Spinal cord (tissue), 10 donors: ENCODE results near the gene AGPAT1. TPM values are rescaled to one million over a fixed set of nuclear protein-coding genes. Genes with fewer than 3 reads are reported as not detected.
A peak's percentile ranks its signal among the peaks of the same experiment; 100 is the strongest.

ENCODE experiments used
- DNase-seq, 6 donors: peaks; one replicate each; pipeline versions ENCODE4 v3.0.0 to v3.0.0-alpha.2; 2013 to 2015; ENCODE audit warnings: low spot score in 6 of 6, low read depth in 4 of 6
- H3K27ac ChIP-seq: one replicate; pipeline ENCODE4 v1.5.1; 2013; ENCODE audit warnings: low read depth, low read length, control low read depth
- H3K27me3 ChIP-seq: one replicate; pipeline ENCODE4 v1.6.1; 2013; ENCODE audit warnings: low read length; ENCODE audit not compliant: control insufficient read depth, insufficient read depth
- H3K36me3 ChIP-seq: one replicate; pipeline ENCODE4 v1.6.1; 2013; ENCODE audit warnings: low read length; ENCODE audit not compliant: control insufficient read depth, insufficient read depth
- H3K4me1 ChIP-seq: one replicate; pipeline ENCODE4 v1.6.1; 2013; ENCODE audit warnings: low read length; ENCODE audit not compliant: control insufficient read depth, insufficient read depth
- H3K4me3 ChIP-seq: one replicate; pipeline ENCODE4 v1.5.1; 2013; ENCODE audit warnings: low read depth, low read length, control low read depth
- H3K9me3 ChIP-seq: one replicate; pipeline ENCODE4 v1.6.1; 2013; ENCODE audit warnings: low read length; ENCODE audit not compliant: control insufficient read depth, insufficient read depth
- whole genome bisulfite sequencing: methylation state at CpG from one replicate; pipeline ENCODE4 v1.1.5; 2013; ENCODE audit warnings: missing lambda C conversion rate; ENCODE audit not compliant: insufficient coverage; 5-methylcytosine and 5-hydroxymethylcytosine counted together
- polyA plus RNA-seq, 2 donors: library from polyadenylated mRNA; unstranded; fragments of 120-200 nt; gene quantifications; one replicate each; pipeline ENCODE4 v1.2.1, GENCODE V29; 2013; ENCODE audit not compliant: insufficient read length in 2 of 2
- total RNA-seq, 2 donors: library from RNA; depleted of rRNA in 1 of 2; stranded (reverse); fragments of 120-200 nt in 1 of 2; fragments of >200 nt in 1 of 2; gene quantifications; one replicate each; pipeline versions ENCODE4 v1.2.3 to v1.2.4, GENCODE V29; 2013 to 2014
- donor health status: healthy.

The AGPAT1 gene
- total and polyA plus RNA-seq, 4 donors: 24.0 to 158 (median 117) TPM

DNA sequence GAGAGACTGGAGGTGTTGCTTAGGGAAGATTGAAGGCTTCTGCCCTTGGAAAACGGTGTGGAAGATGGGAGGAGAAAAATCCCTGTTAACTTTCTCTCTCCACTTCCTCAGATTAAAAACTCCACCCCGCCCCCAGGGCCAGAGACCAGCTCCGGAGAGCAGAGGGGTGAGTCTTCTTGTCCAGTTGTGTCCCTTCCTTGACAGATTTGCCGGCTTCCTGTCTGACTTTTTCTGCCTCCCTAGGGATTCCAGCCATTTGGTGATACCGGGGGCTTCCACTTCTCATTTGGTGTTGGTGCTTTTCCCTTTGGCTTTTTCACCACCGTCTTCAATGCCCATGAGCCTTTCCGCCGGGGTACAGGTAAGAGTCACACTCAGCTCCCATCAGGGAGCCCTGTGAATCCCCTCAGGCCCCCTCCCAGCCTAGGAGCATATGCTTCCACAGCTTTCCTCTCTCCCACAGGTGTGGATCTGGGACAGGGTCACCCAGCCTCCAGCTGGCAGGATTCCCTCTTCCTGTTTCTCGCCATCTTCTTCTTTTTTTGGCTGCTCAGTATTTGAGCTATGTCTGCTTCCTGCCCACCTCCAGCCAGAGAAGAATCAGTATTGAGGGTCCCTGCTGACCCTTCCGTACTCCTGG lies 4.0 kb upstream of the AGPAT1 start:
- 94% methylated on average over 7 of the region's 10 CpGs for WGBS
- Histone ChIP-seq H3K36me3 (peaks cover 41% of the 10 kb centered on the region), H3K9me3 (no peaks in the 10 kb centered on the region), H3K27ac (no peak overlapping the region), H3K27me3 (no peaks in the 10 kb centered on the region), H3K4me3 (no peak overlapping the region), H3K4me1 (peaks cover 27% of the 10 kb centered on the region)
- no peak for DNase-seq

DNA sequence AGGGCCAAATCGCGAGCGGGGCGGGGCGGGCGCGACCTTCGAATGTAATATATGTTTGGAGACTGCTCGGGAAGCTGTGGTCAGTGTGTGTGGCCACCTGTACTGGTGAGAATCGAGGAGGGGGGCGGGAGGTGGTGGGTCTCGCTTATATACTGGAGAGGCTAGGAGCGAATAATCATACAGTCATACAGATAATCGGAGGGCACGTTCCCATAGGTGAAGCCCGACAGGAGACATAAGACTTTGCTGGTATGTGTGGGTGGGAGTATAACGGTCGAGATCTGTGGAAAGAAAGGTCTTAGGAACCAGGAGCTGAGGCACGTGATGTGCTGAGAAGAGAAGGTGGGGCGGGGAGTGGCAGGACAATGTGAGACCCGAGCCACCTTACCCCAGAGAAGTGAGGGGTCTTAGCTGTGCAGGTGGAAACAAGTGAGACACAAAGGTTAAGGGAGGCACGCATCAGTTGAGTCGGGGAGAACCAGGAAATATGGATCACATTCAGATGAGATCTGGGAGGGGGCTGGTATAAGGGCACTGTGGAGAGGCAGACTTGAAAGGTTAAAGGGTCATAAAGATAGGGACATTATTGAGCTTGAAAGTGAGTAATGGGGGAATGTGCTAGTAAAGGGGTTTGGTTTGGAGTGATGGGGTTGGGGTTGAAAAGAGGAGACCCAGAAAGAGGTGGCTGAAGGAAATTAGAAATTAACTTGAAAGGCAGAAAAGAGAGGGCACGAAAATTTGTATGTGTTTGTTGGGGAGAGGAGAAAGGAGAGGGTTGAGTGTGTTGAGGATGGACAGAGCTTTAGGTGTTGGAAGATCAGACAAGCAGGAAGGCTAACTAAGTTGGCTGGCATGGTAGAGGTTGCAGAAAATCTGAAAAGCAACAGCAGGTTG lies 2.9 kb upstream of the AGPAT1 start:
- Histone ChIP-seq H3K36me3 (peaks cover 35% of the 10 kb centered on the region), H3K4me3 (peak overlapping the region; percentile 98), H3K27ac (peak overlapping the region; percentile 100), H3K4me1 (peaks cover 27% of the 10 kb centered on the region), H3K9me3 (no peaks in the 10 kb centered on the region), H3K27me3 (no peaks in the 10 kb centered on the region)
- WGBS: 5% methylated on average over 15 of the region's 24 CpGs
- DNase-seq: no peak

DNA sequence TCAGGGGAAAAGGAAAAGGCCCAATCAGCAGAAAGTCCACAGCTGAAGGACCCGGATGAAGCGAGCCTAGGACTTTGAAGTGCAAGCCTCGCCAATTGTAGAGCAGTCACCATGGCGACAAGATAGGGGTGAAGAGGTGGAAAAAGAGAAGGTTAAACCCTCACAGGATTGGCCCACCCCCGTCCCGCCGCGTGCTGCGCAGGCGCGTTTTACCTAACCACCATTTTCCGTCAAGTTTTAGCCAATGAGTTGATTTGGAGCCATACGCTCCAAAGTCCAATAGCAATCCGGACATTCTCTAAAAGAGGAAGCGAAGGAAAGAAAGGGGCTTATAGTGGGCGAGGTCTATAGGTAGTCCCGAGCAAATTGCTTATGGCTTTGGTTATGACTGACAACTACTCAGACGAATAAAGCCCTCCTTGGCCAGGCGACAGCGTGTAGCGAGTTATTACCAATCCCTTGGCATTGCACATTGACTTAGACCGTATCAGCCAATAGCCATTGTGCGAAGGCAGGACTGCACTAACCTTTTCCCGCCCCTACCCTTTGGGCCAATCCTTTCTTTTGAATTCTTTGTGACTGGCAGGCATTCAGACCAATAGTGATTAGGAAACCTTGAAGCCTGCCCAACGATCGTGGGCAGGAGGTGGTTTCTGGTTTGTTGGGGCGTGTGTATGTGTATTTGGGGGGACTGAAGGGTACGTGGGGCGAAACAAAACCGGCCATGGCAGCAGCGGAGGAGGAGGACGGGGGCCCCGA lies 2.1 kb upstream of the AGPAT1 start, which contains the start of gene RNF5:
TSS of gene RNF5 (plus strand) at position 618 of the 759 bp plus-strand sequence. CDS start at position 725, 107 bp downstream.
- Histone ChIP-seq H3K9me3 (no peaks in the 10 kb centered on the region), H3K36me3 (peaks cover 27% of the 10 kb centered on the region), H3K27me3 (no peaks in the 10 kb centered on the region), H3K4me3 (peak within 1 kb of the TSS; percentile 98), H3K4me1 (peaks cover 27% of the 10 kb centered on the region), H3K27ac (peak within 1 kb of the TSS; percentile 100)
- peak; percentile 99 to 100 (median 100) for DNase-seq
- WGBS: 1% methylated on average over 20 of the region's 33 CpGs

DNA sequence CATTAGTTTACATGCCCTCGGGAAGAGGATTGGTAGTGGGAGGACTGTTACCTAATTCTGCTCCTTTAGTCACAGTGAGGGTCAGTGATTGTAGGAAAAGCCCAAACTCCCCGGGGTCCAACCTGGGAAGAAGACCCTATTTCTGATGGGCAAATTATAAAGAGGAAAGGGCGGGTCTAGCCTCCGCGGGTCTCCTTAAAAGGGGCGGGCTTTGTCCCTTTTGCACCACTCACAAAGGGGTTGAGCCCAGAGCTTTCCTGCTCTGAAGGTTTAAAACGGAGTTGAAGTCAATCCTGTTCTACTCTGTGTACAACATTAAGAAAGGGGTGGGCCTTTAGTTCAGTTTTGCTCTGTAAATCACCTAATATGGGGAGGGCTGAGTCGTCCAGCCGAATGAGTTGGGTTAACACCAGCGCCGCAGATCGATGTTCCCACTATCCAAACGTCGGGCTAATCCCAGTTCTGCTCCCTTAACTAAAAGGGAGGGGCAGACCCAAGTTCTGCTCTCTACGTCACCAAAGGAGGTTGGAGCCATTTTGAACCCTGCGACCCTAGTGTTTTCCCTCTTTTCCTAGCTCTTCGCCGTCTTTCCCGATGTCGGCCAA lies 1.4 kb upstream of the AGPAT1 start:
- peaks cover 27% of the 10 kb centered on the region for H3K4me1 ChIP-seq
- no peaks in the 10 kb centered on the region for H3K9me3 ChIP-seq
- H3K36me3 ChIP-seq: peaks cover 20% of the 10 kb centered on the region
- peak overlapping the region; percentile 98 for H3K4me3 ChIP-seq
- DNase-seq: no peak
- WGBS: 1% methylated on average over 20 of the region's 20 CpGs
- no peaks in the 10 kb centered on the region for H3K27me3 ChIP-seq
- H3K27ac ChIP-seq: peak overlapping the region; percentile 100

GRCh38 chr6:32176476-32177182 lies 745 bp upstream of the AGPAT1 start:
- Histone ChIP-seq H3K27ac (peak overlapping the region; percentile 100), H3K27me3 (no peaks in the 10 kb centered on the region), H3K9me3 (no peaks in the 10 kb centered on the region), H3K4me3 (peak overlapping the region; percentile 98), H3K4me1 (peaks cover 23% of the 10 kb centered on the region), H3K36me3 (peaks cover 13% of the 10 kb centered on the region)
- 0% methylated on average over 1 of the region's 5 CpGs for WGBS
- no peak for DNase-seq

GRCh38 chr6:32175322-32175710 lies 568 bp downstream of the AGPAT1 start:
- no peaks in the 10 kb centered on the region for H3K9me3 ChIP-seq
- 0% methylated on average over 2 of the region's 2 CpGs for WGBS
- peak overlapping the region; percentile 98 for H3K4me3 ChIP-seq
- peak in 1 of 6 donors; percentile 7 for DNase-seq
- H3K27ac ChIP-seq: peak overlapping the region; percentile 86
- H3K36me3 ChIP-seq: peaks cover 18% of the 10 kb centered on the region
- H3K27me3 ChIP-seq: no peaks in the 10 kb centered on the region
- H3K4me1 ChIP-seq: peaks cover 23% of the 10 kb centered on the region

- Histone ChIP-seq H3K4me3 (no peak overlapping the region), H3K4me1 (peaks cover 22% of the 10 kb centered on the region), H3K27me3 (no peaks in the 10 kb centered on the region), H3K9me3 (no peaks in the 10 kb centered on the region), H3K36me3 (peaks cover 21% of the 10 kb centered on the region), H3K27ac (no peak overlapping the region)
- no peak for DNase-seq
- WGBS: 57% methylated on average over 1 of the region's 1 CpG
These were observed 1.5 kb downstream of the AGPAT1 start for GRCh38 chr6:32174416-32174815.

DNA sequence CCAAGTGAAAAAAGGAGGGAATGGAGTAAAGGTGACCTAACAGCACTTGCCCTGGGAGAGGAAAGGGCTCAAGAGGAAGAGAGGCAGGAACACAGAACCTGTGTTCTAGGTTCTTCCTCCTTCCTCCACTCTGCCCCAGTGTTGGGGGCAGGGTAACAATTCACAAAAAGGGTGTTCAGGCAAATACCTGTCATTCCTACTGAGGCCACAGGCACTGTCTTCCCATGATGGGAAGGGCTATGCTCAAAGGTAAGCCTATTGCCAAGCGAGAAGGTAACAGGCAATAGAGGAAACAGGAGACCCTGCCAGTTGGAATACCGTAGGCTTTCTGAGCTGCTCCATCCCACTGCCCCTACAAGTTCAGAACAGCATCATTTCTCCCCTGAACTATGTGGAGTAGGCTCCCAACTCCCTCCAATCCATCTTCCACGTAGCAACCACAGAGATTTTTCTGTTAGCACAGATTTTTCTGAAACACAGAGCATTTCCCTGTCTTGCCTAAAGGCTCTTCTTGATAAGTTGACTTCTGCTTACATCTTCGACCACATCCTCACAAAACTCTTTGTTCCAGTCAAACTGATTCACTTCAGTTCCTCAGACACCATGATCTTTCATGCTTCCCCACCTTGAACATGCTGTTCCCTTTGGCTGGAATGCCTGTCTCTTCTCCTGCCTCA lies 2.7 kb downstream of the AGPAT1 start:
- Histone ChIP-seq H3K9me3 (no peaks in the 10 kb centered on the region), H3K27me3 (no peaks in the 10 kb centered on the region), H3K27ac (no peak overlapping the region), H3K36me3 (peaks cover 33% of the 10 kb centered on the region), H3K4me3 (no peak overlapping the region), H3K4me1 (peaks cover 30% of the 10 kb centered on the region)
- no peak for DNase-seq
- 85% methylated on average over 4 of the region's 4 CpGs for WGBS
